ENCODE measurements around the gene PRPSAP1. TPM values are rescaled to one million over a fixed set of nuclear protein-coding genes. Genes with fewer than 3 reads are reported as not detected.

Gene PRPSAP1
- total RNA-seq, 4 donors from 2014 or later, result 10.2 to 23.4 (median 15.9) TPM

DNA sequence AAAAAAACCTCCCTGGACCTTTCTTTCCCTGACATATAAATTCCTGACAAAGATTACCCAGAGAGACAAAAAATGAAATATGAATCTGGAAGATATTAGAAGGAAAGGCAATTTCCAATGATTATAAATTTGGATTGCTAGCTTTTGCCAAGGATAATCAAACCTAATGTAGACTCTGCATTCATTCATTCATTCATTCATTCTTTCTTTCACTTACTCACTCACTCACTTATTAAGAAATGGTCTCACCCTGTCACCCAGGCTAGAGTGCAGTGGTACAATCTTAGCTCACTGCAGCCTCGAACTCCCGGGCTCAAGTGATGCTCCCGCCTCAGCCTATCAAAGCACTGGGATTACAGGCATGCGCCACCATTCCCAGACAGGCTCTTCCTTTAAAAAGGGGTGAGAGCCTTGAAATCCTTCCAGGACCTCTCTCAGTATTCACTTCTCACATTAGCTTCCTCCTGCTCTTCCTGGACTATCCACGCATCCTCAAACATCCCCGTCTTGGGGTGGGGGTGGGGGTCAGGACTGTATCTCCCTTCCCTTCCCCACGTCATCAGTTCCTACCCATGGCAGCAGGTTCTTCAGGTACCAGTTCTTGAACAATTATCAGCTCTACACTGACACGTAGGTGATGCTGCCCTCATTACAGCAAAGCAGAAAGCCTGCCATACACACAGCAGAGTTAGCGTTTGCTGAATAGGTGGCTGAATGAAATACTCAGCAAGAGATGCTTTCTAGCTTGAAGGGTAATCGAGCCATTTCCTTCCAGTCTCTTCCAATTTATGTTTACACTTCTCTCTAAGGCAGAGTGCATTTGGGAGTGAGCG, 19.8 kb downstream of the PRPSAP1 start:
- TF ChIP-seq CTCF (IDR thresholded peaks at IDR 0.05 in 4 of 5, conservative IDR thresholded peaks at IDR 0.05 in 1 of 5) (no peak), POLR2A (IDR thresholded peaks at IDR 0.05) (no peak)
- in situ Hi-C loops (cut with MboI; ENCODE audit: low sequenced_read_pairs in 4 of 4) (no loop called here), intact Hi-C loops (cut with DNase I; ENCODE audit: low total_unique reads) (no loop called here)
- no peak for ATAC-seq
- H3K36me3 ChIP-seq, result peaks cover 0 to 19% of the 10 kb centered on the region in 2 donors
- H3K27me3 ChIP-seq, result no peaks in the 10 kb centered on the region
- no peak for DNase-seq
- H3K4me1 ChIP-seq, result peaks cover 5 to 8% of the 10 kb centered on the region in 2 donors
- H3K27ac ChIP-seq, result no peak overlapping the region
- H3K9me3 ChIP-seq, result no peaks in the 10 kb centered on the region
- H3K4me3 ChIP-seq, result no peak overlapping the region

DNA sequence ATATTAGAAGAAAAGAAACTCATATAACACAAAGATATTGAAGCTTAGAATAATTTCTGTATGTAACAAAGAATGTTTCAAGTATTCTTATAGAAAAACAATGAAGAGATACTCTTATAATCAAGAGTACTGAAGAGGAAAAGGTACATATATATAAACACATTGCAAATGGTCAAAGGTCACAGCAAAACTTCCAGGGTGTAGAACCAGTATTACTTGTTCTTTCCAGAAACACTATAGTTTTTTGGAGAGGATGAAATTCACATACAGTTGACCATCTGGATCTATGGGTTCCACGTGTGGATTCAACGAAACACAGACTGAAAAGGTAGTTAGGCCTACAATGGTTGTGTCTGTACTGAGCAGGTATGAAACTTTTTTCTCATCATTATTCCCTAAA, 22.6 kb downstream of the PRPSAP1 start:
- intact Hi-C loops (cut with DNase I; ENCODE audit: low total_unique reads) (no loop called here), in situ Hi-C loops (cut with MboI; ENCODE audit: low sequenced_read_pairs in 4 of 4) (no loop called here)
- no peak for ATAC-seq
- H3K9me3 ChIP-seq, result no peaks in the 10 kb centered on the region
- DNase-seq, result no peak
- no peak overlapping the region for H3K4me3 ChIP-seq
- H3K36me3 ChIP-seq, result peaks cover 0 to 38% of the 10 kb centered on the region in 2 donors
- TF ChIP-seq POLR2A (IDR thresholded peaks at IDR 0.05) (no peak), CTCF (IDR thresholded peaks at IDR 0.05 in 4 of 5, conservative IDR thresholded peaks at IDR 0.05 in 1 of 5) (no peak)
- H3K27ac ChIP-seq, result no peak overlapping the region
- no peaks in the 10 kb centered on the region for H3K27me3 ChIP-seq
- peaks cover 8 to 15% of the 10 kb centered on the region in 2 donors for H3K4me1 ChIP-seq

GRCh38 chr17:76329664-76330063, 24.1 kb downstream of the PRPSAP1 start:
- Histone ChIP-seq H3K27ac (no peak overlapping the region), H3K9me3 (no peaks in the 10 kb centered on the region), H3K27me3 (no peaks in the 10 kb centered on the region), H3K4me1 (peaks cover 8 to 15% of the 10 kb centered on the region in 2 donors), H3K36me3 (peaks cover 0 to 38% of the 10 kb centered on the region in 2 donors), H3K4me3 (no peak overlapping the region)
- no peak for TF ChIP-seq CTCF (IDR thresholded peaks at IDR 0.05 in 4 of 5, conservative IDR thresholded peaks at IDR 0.05 in 1 of 5)
- TF ChIP-seq POLR2A (IDR thresholded peaks at IDR 0.05), result no peak
- ATAC-seq (no peak), DNase-seq (no peak)
- intact Hi-C loops (cut with DNase I; ENCODE audit: low total_unique reads), result no loop called here
- in situ Hi-C loops (cut with MboI; ENCODE audit: low sequenced_read_pairs in 4 of 4), result no loop called here

- Histone ChIP-seq H3K36me3 (peaks cover 0 to 38% of the 10 kb centered on the region in 2 donors), H3K27me3 (no peaks in the 10 kb centered on the region), H3K4me1 (peaks cover 8 to 15% of the 10 kb centered on the region in 2 donors), H3K4me3 (no peak overlapping the region), H3K27ac (peak overlapping the region in 1 of 4 donors; percentile 14), H3K9me3 (no peaks in the 10 kb centered on the region)
- no peak for DNase-seq
- TF ChIP-seq CTCF (IDR thresholded peaks at IDR 0.05 in 4 of 5, conservative IDR thresholded peaks at IDR 0.05 in 1 of 5) (no peak), POLR2A (IDR thresholded peaks at IDR 0.05) (no peak)
- no peak for ATAC-seq
- in situ Hi-C loops (cut with MboI; ENCODE audit: low sequenced_read_pairs in 4 of 4), result no loop called here
- intact Hi-C loops (cut with DNase I; ENCODE audit: low total_unique reads), result no loop called here
These were observed 26.0 kb downstream of the PRPSAP1 start for GRCh38 chr17:76327696-76328095.
